GM10248 (cell line): Measurements from ENCODE around the gene NEFH.

Source experiments
- CTCF ChIA-PET: fragments of 300-600 bp; sonication (Branson Sonifier 250); formaldehyde crosslinking; extraction: SDS; loops from one replicate; lab custom pipeline; 2021; ENCODE audit warnings: antibody characterized with exemption; lab: Yijun Ruan, JAX
- POLR2A ChIA-PET: fragments of 350-650 bp; sonication (Branson Sonifier 250); formaldehyde crosslinking; extraction: SDS; loops from one replicate; lab custom pipeline; 2020; ENCODE audit warnings: antibody characterized with exemption; lab: Yijun Ruan, JAX
- DNase-seq: peaks from one replicate; pipeline ENCODE4 v3.0.0; 2012; ENCODE audit errors: extremely low spot score
- TF ChIP-seq, protein P1 (sequence below): IDR thresholded peaks from 2 replicates; pipeline ENCODE4 v1.5.1; 2012; ENCODE audit warnings: mild to moderate bottlenecking, low read depth; ENCODE audit errors: extremely low read depth, missing control alignments, control extremely low read depth

The NEFH gene

GRCh38 chr22:29475550-29475949, 4.5 kb upstream of the NEFH start:
- DNase-seq, result peak; percentile 51
- ChIA-PET CTCF (interaction anchor here (1.1 kb wide), 1 partner anchor 11 kb away, joined by 4 read pairs; no protein-coding TSS in a partner anchor), POLR2A (interaction anchor here (0.6 kb wide), 1 partner anchor 50 kb away, joined by 4 read pairs; no protein-coding TSS in a partner anchor)
- TF ChIP-seq, protein P1, sequence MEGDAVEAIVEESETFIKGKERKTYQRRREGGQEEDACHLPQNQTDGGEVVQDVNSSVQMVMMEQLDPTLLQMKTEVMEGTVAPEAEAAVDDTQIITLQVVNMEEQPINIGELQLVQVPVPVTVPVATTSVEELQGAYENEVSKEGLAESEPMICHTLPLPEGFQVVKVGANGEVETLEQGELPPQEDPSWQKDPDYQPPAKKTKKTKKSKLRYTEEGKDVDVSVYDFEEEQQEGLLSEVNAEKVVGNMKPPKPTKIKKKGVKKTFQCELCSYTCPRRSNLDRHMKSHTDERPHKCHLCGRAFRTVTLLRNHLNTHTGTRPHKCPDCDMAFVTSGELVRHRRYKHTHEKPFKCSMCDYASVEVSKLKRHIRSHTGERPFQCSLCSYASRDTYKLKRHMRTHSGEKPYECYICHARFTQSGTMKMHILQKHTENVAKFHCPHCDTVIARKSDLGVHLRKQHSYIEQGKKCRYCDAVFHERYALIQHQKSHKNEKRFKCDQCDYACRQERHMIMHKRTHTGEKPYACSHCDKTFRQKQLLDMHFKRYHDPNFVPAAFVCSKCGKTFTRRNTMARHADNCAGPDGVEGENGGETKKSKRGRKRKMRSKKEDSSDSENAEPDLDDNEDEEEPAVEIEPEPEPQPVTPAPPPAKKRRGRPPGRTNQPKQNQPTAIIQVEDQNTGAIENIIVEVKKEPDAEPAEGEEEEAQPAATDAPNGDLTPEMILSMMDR, result no peak

DNA sequence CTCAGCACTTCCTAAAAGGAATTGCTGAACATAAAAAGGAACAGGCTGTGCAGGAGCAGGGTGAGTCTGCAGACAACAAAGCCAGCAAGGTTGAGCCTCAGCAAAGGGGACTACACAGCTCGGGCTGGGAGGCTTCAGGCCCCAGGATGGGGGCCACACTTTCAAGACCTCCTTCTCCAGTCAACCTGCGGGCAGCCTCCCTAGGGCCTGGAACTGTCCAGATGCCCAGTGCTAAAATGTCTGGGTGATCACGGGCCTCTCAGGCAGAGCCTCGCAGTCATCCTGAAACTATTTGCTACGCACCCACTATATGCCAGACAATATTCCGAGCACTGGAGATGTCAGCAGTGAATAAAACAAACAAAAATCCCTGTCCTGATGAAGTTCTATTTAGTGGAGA, 3.9 kb upstream of the NEFH start:
- ChIA-PET CTCF (interaction anchor here (1.9 kb wide), 1 partner anchor 11 kb away, joined by 4 read pairs; no protein-coding TSS in a partner anchor), POLR2A (no interaction called here)
- no peak for DNase-seq
- TF ChIP-seq, protein P1, result no peak

DNA sequence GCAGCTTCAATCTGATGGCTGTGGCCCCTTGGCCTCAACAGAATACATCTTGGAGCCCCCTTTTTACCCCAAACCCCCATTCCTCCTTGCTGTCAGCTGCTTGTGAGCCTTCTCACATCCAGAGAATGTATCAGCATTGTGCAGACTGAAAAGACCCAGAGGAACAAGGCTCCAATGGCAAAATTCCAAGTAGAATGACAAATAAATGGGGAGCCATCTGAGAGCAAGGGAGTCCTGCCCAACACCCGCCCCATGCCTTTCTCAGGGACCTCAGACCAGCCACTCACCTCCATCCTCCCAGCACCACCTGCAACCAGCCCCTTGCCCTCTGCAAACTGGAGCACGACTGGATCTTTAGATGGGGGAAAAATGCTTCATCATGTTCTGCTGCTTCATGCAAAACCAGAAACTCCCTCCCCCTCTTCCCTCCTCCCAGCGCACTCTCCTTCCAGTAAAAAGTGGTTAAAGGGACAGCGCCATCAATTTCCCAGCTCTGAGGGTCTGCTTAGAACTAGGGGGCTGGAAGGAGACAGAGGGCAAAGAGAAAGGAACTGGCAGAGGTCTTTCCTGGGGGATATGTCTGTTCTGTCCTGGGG, 2.2 kb upstream of the NEFH start:
- DNase-seq, result no peak
- POLR2A ChIA-PET, result no interaction called here
- TF ChIP-seq, protein P1, result no peak
- CTCF ChIA-PET, result interaction anchor here (1.9 kb wide), 1 partner anchor 9 kb away, joined by 4 read pairs; no protein-coding TSS in a partner anchor

- ChIA-PET POLR2A (no interaction called here), CTCF (no interaction called here)
- DNase-seq, result no peak
- TF ChIP-seq, protein P1, result no peak
Observed at GRCh38 chr22:29478326-29479276, 1.4 kb upstream of the NEFH start.

GRCh38 chr22:29480262-29480511, 169 bp downstream of the NEFH start:
- DNase-seq, result no peak
- TF ChIP-seq, protein P1, result no peak
- POLR2A ChIA-PET, result no interaction called here
- CTCF ChIA-PET, result no interaction called here

DNA sequence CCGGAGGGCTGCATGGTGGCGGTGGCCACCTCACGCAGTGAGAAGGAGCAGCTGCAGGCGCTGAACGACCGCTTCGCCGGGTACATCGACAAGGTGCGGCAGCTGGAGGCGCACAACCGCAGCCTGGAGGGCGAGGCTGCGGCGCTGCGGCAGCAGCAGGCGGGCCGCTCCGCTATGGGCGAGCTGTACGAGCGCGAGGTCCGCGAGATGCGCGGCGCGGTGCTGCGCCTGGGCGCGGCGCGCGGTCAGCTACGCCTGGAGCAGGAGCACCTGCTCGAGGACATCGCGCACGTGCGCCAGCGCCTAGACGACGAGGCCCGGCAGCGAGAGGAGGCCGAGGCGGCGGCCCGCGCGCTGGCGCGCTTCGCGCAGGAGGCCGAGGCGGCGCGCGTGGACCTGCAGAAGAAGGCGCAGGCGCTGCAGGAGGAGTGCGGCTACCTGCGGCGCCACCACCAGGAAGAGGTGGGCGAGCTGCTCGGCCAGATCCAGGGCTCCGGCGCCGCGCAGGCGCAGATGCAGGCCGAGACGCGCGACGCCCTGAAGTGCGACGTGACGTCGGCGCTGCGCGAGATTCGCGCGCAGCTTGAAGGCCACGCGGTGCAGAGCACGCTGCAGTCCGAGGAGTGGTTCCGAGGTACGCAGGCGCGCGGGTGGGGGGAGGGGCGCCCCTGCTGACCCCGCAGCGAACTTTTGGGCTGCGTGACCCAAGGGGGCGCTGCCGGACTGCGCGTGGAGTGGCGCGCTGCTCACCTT, 670 bp downstream of the NEFH start:
- TF ChIP-seq, protein P1, result no peak
- DNase-seq, result no peak
- CTCF ChIA-PET, result no interaction called here
- POLR2A ChIA-PET, result no interaction called here
